Ovary (tissue), 9 donors: Measurements from ENCODE around the gene NDUFAF4. TPM values are rescaled to one million over a fixed set of nuclear protein-coding genes. Genes with fewer than 3 reads are reported as not detected.

Experiments used
- DNase-seq, 5 donors: peaks; one replicate each; pipeline ENCODE4 v3.0.0-alpha.2; 2019 to 2020
- H3K27ac ChIP-seq, 2 donors: fragments of 200-600 bp; one replicate each; pipeline versions ENCODE4 v1.5.1 to v1.8.0; 2019 to 2022
- H3K27me3 ChIP-seq: fragments of 200-600 bp; one replicate; pipeline ENCODE4 v1.8.0; 2022
- H3K36me3 ChIP-seq: fragments of 200-600 bp; sonication (generic); one replicate; pipeline ENCODE4 v1.5.1; 2019
- H3K4me1 ChIP-seq: one replicate; pipeline ENCODE4 v1.8.1; 2013; ENCODE audit warnings: mild to moderate bottlenecking, moderate library complexity; ENCODE audit not compliant: insufficient read depth
- H3K4me3 ChIP-seq: fragments of 200-600 bp; sonication (generic); one replicate; pipeline ENCODE4 v1.5.1; 2017
- H3K9me3 ChIP-seq, 2 donors: fragments of 200-600 bp in 1 of 2; sonication (generic) in 1 of 2; one replicate each; pipeline versions ENCODE4 v1.5.1 to v1.8.1; 2013 to 2019; ENCODE audit warnings: mild to moderate bottlenecking in 1 of 2, moderate library complexity in 1 of 2
- EP300 ChIP-seq: sonication (generic); formaldehyde crosslinking; IDR thresholded peaks from one replicate; pipeline ENCODE4 v1.6.1; 2017; ENCODE audit warnings: antibody characterized with exemption
- POLR2A ChIP-seq: fragments of 450-650 bp; IDR thresholded peaks from one replicate; pipeline ENCODE4 v1.6.1; 2017; ENCODE audit warnings: antibody characterized with exemption, mild to moderate bottlenecking, moderate library complexity
- WGBS, 3 donors: extraction: QIAGEN DNeasy Blood & Tissue Kit in 1 of 3; methylation state at CpG; one replicate each; pipeline versions ENCODE4 v1.1.5 to v1.1.7; 2013 to 2017; 5-methylcytosine and 5-hydroxymethylcytosine counted together
- intact Hi-C, 4 donors: fragments of 100-400 bp; cut with DNase I; formaldehyde crosslinking; loops; one replicate each; pipeline versions ENCODE4 v1.11.0 to v1.15.1; 2022 to 2023
- polyA plus RNA-seq, 2 donors: library from polyadenylated mRNA; stranded (reverse); fragments of 200-250 nt in 1 of 2; fragments of 350-450 nt in 1 of 2; fragmentation: Illumina TruSeq in 1 of 2; extraction: RNeasy Lipid Tissue Mini Kit (QIAGEN cat#74804) in 1 of 2; gene quantifications; one replicate each; pipeline ENCODE4 v1.2.3, GENCODE V29; 2013 to 2014
- total RNA-seq, 7 donors: library from RNA; depleted of rRNA in 2 of 7; stranded (reverse); fragments of >200 nt in 2 of 7; fragmentation: NEBNext Ultra II Directional in 3 of 7; extraction: Animal tissue kit (Norgen Biotek cat#: 25700) in 3 of 7; gene quantifications; one replicate each; pipeline versions ENCODE4 v1.1.0 to v1.2.4, GENCODE V29; 2016 to 2023
- TF ChIP-seq, protein P1 (sequence below), 3 donors: fragments of 450-650 bp in 2 of 3; fragments of 200-600 bp in 1 of 3; IDR thresholded peaks; one replicate each; pipeline versions ENCODE4 v1.5.1 to v1.8.0; 2016 to 2022; ENCODE audit warnings: antibody characterized with exemption in 3 of 3, mild to moderate bottlenecking in 1 of 3
- donor health status: DM: no; HTN: no; CAD: no; lungs with moderate emphysema.
- donor health status: DM: no; HTN: no; CAD: no.
- donor health status: Bipolar disorder and iron deficiency.
- donor health status: DM: yes; HTN: yes; CAD: no.
- donor health status: DM: no; HTN: no; CAD: no.
- donor health status: DM: yes; HTN: yes; CAD: no.

The NDUFAF4 gene
- total and polyA plus RNA-seq, 9 donors, result 10.3 to 35.5 (median 18.2) TPM

DNA sequence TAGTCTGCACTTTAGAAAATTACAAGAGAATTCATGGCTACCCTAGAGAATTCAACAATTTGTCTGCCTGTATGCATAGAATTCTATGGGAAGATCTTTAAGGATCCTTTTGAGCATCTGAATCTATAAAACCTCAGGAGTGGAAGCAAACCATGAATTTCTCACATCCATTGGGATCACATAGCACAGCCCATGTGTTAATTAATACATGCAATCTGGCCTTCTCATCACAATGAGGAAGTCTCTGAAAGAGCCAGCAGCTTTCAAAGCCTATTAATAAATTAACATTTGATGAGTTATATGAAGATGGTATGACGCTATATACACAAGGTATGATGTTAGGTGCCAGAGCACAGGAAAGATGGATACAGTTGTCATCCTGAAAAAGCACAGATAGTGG, 24.7 kb downstream of the NDUFAF4 start:
- no peak for DNase-seq
- H3K4me3 ChIP-seq, result no peak overlapping the region
- intact Hi-C loops, result no loop called here
- no peaks in the 10 kb centered on the region for H3K9me3 ChIP-seq
- no peaks in the 10 kb centered on the region for H3K36me3 ChIP-seq
- H3K27me3 ChIP-seq, result no peaks in the 10 kb centered on the region
- no peak overlapping the region for H3K27ac ChIP-seq
- WGBS, 3 donors, result 92 to 97% (median 94%) methylated on average over 1 of the region's 1 CpG
- TF ChIP-seq POLR2A, result no peak
- TF ChIP-seq, protein P1, sequence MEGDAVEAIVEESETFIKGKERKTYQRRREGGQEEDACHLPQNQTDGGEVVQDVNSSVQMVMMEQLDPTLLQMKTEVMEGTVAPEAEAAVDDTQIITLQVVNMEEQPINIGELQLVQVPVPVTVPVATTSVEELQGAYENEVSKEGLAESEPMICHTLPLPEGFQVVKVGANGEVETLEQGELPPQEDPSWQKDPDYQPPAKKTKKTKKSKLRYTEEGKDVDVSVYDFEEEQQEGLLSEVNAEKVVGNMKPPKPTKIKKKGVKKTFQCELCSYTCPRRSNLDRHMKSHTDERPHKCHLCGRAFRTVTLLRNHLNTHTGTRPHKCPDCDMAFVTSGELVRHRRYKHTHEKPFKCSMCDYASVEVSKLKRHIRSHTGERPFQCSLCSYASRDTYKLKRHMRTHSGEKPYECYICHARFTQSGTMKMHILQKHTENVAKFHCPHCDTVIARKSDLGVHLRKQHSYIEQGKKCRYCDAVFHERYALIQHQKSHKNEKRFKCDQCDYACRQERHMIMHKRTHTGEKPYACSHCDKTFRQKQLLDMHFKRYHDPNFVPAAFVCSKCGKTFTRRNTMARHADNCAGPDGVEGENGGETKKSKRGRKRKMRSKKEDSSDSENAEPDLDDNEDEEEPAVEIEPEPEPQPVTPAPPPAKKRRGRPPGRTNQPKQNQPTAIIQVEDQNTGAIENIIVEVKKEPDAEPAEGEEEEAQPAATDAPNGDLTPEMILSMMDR (IDR thresholded peaks at IDR 0.05), result no peak
- TF ChIP-seq EP300, result no peak
- H3K4me1 ChIP-seq, result no peaks in the 10 kb centered on the region

DNA sequence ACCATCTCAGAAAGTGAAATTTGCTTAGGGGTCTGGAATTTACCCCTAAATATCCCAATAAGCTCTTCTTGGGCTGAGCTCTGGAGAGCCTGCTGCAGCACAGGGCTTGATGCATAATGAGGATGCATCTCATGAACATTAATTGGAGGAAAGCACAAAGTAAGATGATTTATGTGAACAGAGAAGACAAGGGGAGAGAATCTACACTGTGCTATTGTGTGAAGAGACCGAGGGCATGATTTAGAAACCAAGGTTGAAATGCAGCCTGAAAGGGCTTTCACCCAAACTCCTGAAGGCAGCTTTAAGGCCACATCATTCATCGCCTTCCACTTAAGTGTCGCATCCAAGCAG, 32.7 kb downstream of the NDUFAF4 start:
- no peaks in the 10 kb centered on the region for H3K36me3 ChIP-seq
- H3K9me3 ChIP-seq, result no peaks in the 10 kb centered on the region
- no peak overlapping the region for H3K27ac ChIP-seq
- intact Hi-C loops, result loop anchor here in 1 of 4 donors (10.0 kb wide), 1 partner anchor 1030 kb away; no protein-coding TSS in a partner anchor
- DNase-seq, result no peak
- H3K27me3 ChIP-seq, result no peaks in the 10 kb centered on the region
- H3K4me3 ChIP-seq, result no peak overlapping the region
- H3K4me1 ChIP-seq, result no peaks in the 10 kb centered on the region
- 78 to 81% (median 81%) methylated on average over 3 of the region's 3 CpGs for whole genome bisulfite sequencing, 3 donors
- TF ChIP-seq, protein P1 (IDR thresholded peaks at IDR 0.05), result no peak
- TF ChIP-seq POLR2A (no peak), EP300 (no peak)

DNA sequence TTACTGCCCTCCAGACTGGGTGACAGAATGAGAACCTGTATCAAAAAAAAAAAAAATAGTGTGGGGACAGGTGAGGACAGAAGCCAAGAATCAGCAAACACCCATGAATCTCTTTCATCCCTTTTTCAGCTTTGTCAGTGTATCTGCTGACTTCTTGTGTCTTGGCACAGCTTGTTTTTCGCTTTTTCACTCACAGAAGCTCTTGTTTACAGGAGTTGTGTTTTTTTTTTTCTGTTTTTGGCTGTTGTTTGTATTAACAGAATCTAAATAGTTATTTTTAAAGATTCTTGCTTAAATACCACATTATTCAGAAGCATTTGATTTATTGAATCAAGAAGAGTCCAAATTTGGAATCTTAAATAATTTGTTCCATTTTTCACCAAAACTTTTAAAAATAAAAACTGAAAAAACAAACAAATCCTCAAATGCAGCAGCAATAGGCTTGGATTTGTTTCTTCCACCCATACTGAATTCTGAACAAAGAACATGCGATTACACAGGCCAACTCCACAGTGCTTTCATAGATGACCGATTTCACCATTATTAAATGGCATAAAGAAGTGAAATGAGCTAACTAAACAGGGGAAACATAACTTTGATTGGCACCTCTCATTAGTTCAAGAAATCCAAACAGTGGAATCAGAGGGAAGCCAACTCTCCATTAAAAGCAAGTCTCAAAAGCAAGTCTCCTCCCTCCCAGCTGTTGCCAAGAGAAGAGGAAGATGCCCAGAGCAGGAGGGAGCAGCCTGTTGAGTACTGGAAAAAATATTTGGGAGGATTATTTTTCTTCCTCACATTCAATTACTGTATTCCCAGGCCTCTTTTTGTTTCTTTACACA, 33.3 kb downstream of the NDUFAF4 start:
- no peak overlapping the region for H3K27ac ChIP-seq
- H3K27me3 ChIP-seq, result no peaks in the 10 kb centered on the region
- H3K9me3 ChIP-seq, result no peaks in the 10 kb centered on the region
- no peaks in the 10 kb centered on the region for H3K4me1 ChIP-seq
- intact Hi-C loops, result loop anchor here in 1 of 4 donors (10.0 kb wide), 1 partner anchor 1030 kb away; no protein-coding TSS in a partner anchor
- no peak for TF ChIP-seq POLR2A
- TF ChIP-seq, protein P1 (IDR thresholded peaks at IDR 0.05), result no peak
- no peak for TF ChIP-seq EP300
- no peaks in the 10 kb centered on the region for H3K36me3 ChIP-seq
- DNase-seq, result no peak
- 27 to 73% (median 53%) methylated on average over 3 of the region's 3 CpGs for WGBS, 3 donors
- no peak overlapping the region for H3K4me3 ChIP-seq

DNA sequence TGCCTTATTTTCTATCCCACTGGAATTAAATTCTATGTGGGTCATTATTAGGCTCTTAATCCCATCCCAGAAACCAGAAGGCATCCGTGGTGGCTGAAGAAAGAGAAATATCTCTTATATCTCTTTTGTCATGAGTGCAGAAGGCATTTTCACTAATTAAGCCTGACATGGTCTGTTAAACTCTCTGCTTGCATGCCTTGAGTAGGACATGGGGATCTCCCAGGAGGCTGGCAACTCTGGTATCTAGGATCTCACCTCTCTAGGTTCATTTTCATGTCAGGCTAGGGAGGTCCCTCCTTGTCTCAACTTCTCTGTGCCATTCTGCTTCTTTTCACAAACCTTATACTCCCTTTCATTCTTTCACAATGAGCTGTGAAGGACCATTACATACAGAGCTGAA, 35.1 kb downstream of the NDUFAF4 start:
- no peaks in the 10 kb centered on the region for H3K36me3 ChIP-seq
- WGBS, 3 donors, result 42 to 65% (median 51%) methylated on average over 1 of the region's 1 CpG
- DNase-seq, result no peak
- H3K27ac ChIP-seq, result no peak overlapping the region
- no peaks in the 10 kb centered on the region for H3K9me3 ChIP-seq
- TF ChIP-seq POLR2A (no peak), EP300 (no peak)
- TF ChIP-seq, protein P1 (IDR thresholded peaks at IDR 0.05), result no peak
- no peaks in the 10 kb centered on the region for H3K27me3 ChIP-seq
- no peak overlapping the region for H3K4me3 ChIP-seq
- intact Hi-C loops, result loop anchor here in 1 of 4 donors (10.0 kb wide), 1 partner anchor 1032 kb away; no protein-coding TSS in a partner anchor
- H3K4me1 ChIP-seq, result no peaks in the 10 kb centered on the region
